HepG2 (cell line): ENCODE results near the gene N4BP2L1. TPM values are rescaled to one million over a fixed set of nuclear protein-coding genes. Genes with fewer than 3 reads are reported as not detected.

Source experiments
- ATAC-seq: fragments of 200-7000 bp; cut with Tn5 transposase; 3 replicates; pipeline ENCODE4 v1.9.1; 2020; ENCODE audit warnings: mild to moderate bottlenecking, moderate library complexity
- BruUV-seq: library from RNA; stranded (reverse); fragments of 400-500 nt; replicated peaks from 2 replicates; lab custom pipeline; 2021; lab: Mats Ljungman, UMichigan
- CTCF ChIA-PET: fragments of 300-600 bp; formaldehyde crosslinking; extraction: SDS; loops from one replicate; lab custom pipeline; 2021; ENCODE audit warnings: low total read pairs, inconsistent platforms, low intra/inter-chr PET ratio; lab: Yijun Ruan, JAX
- POLR2A ChIA-PET: fragments of 350-600 bp; sonication (Branson Sonifier 250); formaldehyde crosslinking; loops from one replicate; lab custom pipeline; 2020; ENCODE audit warnings: antibody characterized with exemption, inconsistent platforms; lab: Yijun Ruan, JAX
- DNase-seq: peaks from one replicate; pipeline ENCODE4 v3.0.0-alpha.2; 2015; ENCODE audit warnings: low spot score
- FAIRE-seq: peaks from 3 replicates; lab custom pipeline; 2011; peaks lifted over from hg19 to GRCh38; lab: Jason Lieb, UNC
- H2AFZ ChIP-seq: one replicate; pipeline ENCODE4 v1.6.1; 2011; ENCODE audit warnings: low read length, inconsistent platforms
- H3K27ac ChIP-seq: fragments of 300-600 bp; 3 replicates; pipeline ENCODE4 v1.8.0; 2011; ENCODE audit warnings: mixed run types, mild to moderate bottlenecking, mixed read lengths, low read length, inconsistent platforms; ENCODE audit not compliant: insufficient read depth; ENCODE audit errors: extremely low read length
- H3K27me3 ChIP-seq, 2 experiments: fragments of 200-600 bp in 1 of 2; 2 replicates in 1 of 2; 3 replicates in 1 of 2; pipeline versions ENCODE4 v1.6.0 to v1.8.0; 2011; ENCODE audit warnings: low read length in 2 of 2, mild to moderate bottlenecking in 2 of 2, moderate library complexity in 2 of 2, inconsistent platforms in 1 of 2; ENCODE audit not compliant: insufficient read depth in 2 of 2, control insufficient read depth in 1 of 2
- H3K36me3 ChIP-seq, 2 experiments: fragments of 200-600 bp in 1 of 2; replicated peaks in 1 of 2; 2 replicates in 1 of 2; 3 replicates in 1 of 2; pipeline versions ENCODE4 v1.5.1 to v1.8.0; 2011; ENCODE audit warnings: low read length in 2 of 2, inconsistent platforms in 1 of 2; ENCODE audit not compliant: insufficient read depth in 2 of 2, control insufficient read depth in 1 of 2
- H3K4me1 ChIP-seq: 2 replicates; pipeline ENCODE4 v1.5.1; 2012; ENCODE audit warnings: low read length, inconsistent platforms; ENCODE audit not compliant: insufficient read depth
- H3K4me2 ChIP-seq: 2 replicates; pipeline ENCODE4 v1.6.0; 2011; ENCODE audit warnings: low read depth, low read length, inconsistent platforms
- H3K4me3 ChIP-seq, 3 experiments: fragments of 200-600 bp in 1 of 3; sonication (generic), shearing (Covaris generic) in 1 of 3; replicated peaks in 1 of 3; 2 replicates each; pipeline ENCODE4 v1.5.1; 2011 to 2016; ENCODE audit warnings: low read length in 3 of 3, inconsistent platforms in 2 of 3, low read depth in 2 of 3, mild to moderate bottlenecking in 2 of 3, control low read depth in 1 of 3, mixed read lengths in 1 of 3; ENCODE audit not compliant: insufficient read depth in 1 of 3
- H3K79me2 ChIP-seq: one replicate; pipeline ENCODE4 v1.6.1; 2011; ENCODE audit warnings: low read length, inconsistent platforms; ENCODE audit not compliant: insufficient read depth
- H3K9ac ChIP-seq: 2 replicates; pipeline ENCODE4 v1.6.0; 2011; ENCODE audit warnings: mild to moderate bottlenecking, low read depth, low read length, inconsistent platforms; ENCODE audit not compliant: insufficient read depth
- H3K9me3 ChIP-seq: 2 replicates; pipeline ENCODE4 v1.5.1; 2012; ENCODE audit warnings: mild to moderate bottlenecking, low read length
- H4K20me1 ChIP-seq: 2 replicates; pipeline ENCODE4 v1.6.0; 2011; ENCODE audit warnings: inconsistent platforms, mild to moderate bottlenecking, low read length, moderate library complexity; ENCODE audit not compliant: insufficient read depth
- CCAR2 ChIP-seq: fragments of 200-400 bp; formaldehyde crosslinking; optimal IDR thresholded peaks from 2 replicates; pipeline ENCODE3; 2018; ENCODE audit warnings: low read depth, mild to moderate bottlenecking, low read length, moderate library complexity
- CENPT ChIP-seq: sonication (generic); formaldehyde crosslinking; IDR thresholded peaks from 2 replicates; pipeline ENCODE4 v1.8.0; 2022; ENCODE audit warnings: low read depth, mild to moderate bottlenecking, moderate library complexity, missing genetic modification reagents
- ETV6 ChIP-seq: sonication (generic); formaldehyde crosslinking; conservative IDR thresholded peaks from 2 replicates; pipeline ENCODE4 v1.4.0; 2020; ENCODE audit warnings: missing genetic modification reagents
- MAFG ChIP-seq: sonication (generic); formaldehyde crosslinking; IDR thresholded peaks from 2 replicates; pipeline ENCODE4 v1.5.1; 2020; ENCODE audit warnings: mild to moderate bottlenecking, missing genetic modification reagents
- MLXIP ChIP-seq: sonication (generic); formaldehyde crosslinking; IDR thresholded peaks from 2 replicates; pipeline ENCODE4 v1.9.0; 2021; ENCODE audit warnings: missing genetic modification reagents, borderline replicate concordance
- NFKBIZ ChIP-seq: IDR thresholded peaks from 2 replicates; pipeline ENCODE4 v1.6.1; 2018; ENCODE audit warnings: missing genetic modification reagents, missing compliant biosample characterization
- PAXIP1 ChIP-seq: sonication (generic); formaldehyde crosslinking; conservative IDR thresholded peaks from 2 replicates; pipeline ENCODE4 v1.4.0; 2020; ENCODE audit warnings: mild to moderate bottlenecking, missing genetic modification reagents, moderate library complexity
- POGZ ChIP-seq: sonication (generic); formaldehyde crosslinking; IDR thresholded peaks from 2 replicates; pipeline ENCODE4 v1.4.0; 2020; ENCODE audit warnings: mild to moderate bottlenecking, missing genetic modification reagents
- PREB ChIP-seq: sonication (generic); formaldehyde crosslinking; IDR thresholded peaks from 2 replicates; pipeline ENCODE4 v1.4.0; 2020; ENCODE audit warnings: missing genetic modification reagents
- SATB2 ChIP-seq: sonication (generic); formaldehyde crosslinking; IDR thresholded peaks from 2 replicates; pipeline ENCODE4 v1.5.0; 2020; ENCODE audit warnings: missing genetic modification reagents
- SRY ChIP-seq: sonication (generic); formaldehyde crosslinking; IDR thresholded peaks from 2 replicates; pipeline ENCODE4 v1.8.0; 2022; ENCODE audit warnings: mild to moderate bottlenecking, missing genetic modification reagents
- ZBTB2 ChIP-seq: sonication (generic); formaldehyde crosslinking; IDR thresholded peaks from 2 replicates; pipeline ENCODE4 v1.8.0; 2022; ENCODE audit warnings: low read depth, missing genetic modification reagents
- ZNF121 ChIP-seq: sonication (generic); formaldehyde crosslinking; IDR thresholded peaks from 2 replicates; pipeline ENCODE4 v1.5.0; 2020; ENCODE audit warnings: mild to moderate bottlenecking, missing genetic modification reagents
- ZNF431 ChIP-seq: sonication (generic); formaldehyde crosslinking; IDR thresholded peaks from 2 replicates; pipeline ENCODE4 v1.9.0; 2022; ENCODE audit warnings: missing genetic modification reagents, low read depth, mild to moderate bottlenecking, borderline replicate concordance
- ZNF777 ChIP-seq: sonication (generic); formaldehyde crosslinking; IDR thresholded peaks from 2 replicates; pipeline ENCODE4 v1.4.0; 2020; ENCODE audit warnings: missing genetic modification reagents
- ZNF790 ChIP-seq: sonication (generic); formaldehyde crosslinking; IDR thresholded peaks from 2 replicates; pipeline ENCODE4 v1.8.0; 2022; ENCODE audit warnings: missing genetic modification reagents, mild to moderate bottlenecking, borderline replicate concordance
- WGBS: methylation state at CpG from one replicate; pipeline ENCODE4 v1.1.6; 2017; ENCODE audit warnings: low lambda C conversion rate; 5-methylcytosine and 5-hydroxymethylcytosine counted together
- in situ Hi-C: cut with HindIII; loops from 2 replicates; pipeline ENCODE4 v1.10.0; 2017; ENCODE audit warnings: low pct_unique_long_range_greater_than_20kb; ENCODE audit not compliant: extremely low pct_ligation_motif_present
- intact Hi-C: fragments of 100-400 bp; cut with micrococcal nuclease; formaldehyde crosslinking; loops from one replicate; pipeline ENCODE4 v1.10.0; 2022; ENCODE audit not compliant: unreplicated experiment
- polyA plus RNA-seq, 8 experiments: library from polyadenylated mRNA; depleted of rRNA in 3 of 8; stranded (reverse) in 7 of 8; unstranded in 1 of 8; fragments of >200 nt; fragmentation: Illumina TruSeq in 4 of 8; extraction: Trizol in 4 of 8; gene quantifications; 2 replicates each; pipeline versions ENCODE4 v1.2.1 to v1.2.3, GENCODE V29; 2011 to 2016; ENCODE audit warnings: low read depth in 4 of 8, missing spikeins in 1 of 8, mixed read lengths in 1 of 8; ENCODE audit not compliant: insufficient read depth in 1 of 8
- total RNA-seq, 5 experiments: library from RNA; depleted of rRNA; stranded (reverse); fragments of >200 nt; fragmentation: Illumina TruSeq; extraction: Trizol; gene quantifications; 2 replicates each; pipeline ENCODE4 v1.2.3, GENCODE V29; 2016; ENCODE audit warnings: low read depth in 1 of 5

The N4BP2L1 gene
- total and polyA plus RNA-seq, 2 of the 13 experiments (the other 11 are each of a cell fraction or from before 2014, with no cell fraction given), result 13.2 to 34.5 TPM

GRCh38 chr13:32354040-32354439 lies 73.9 kb downstream of the N4BP2L1 start:
- no peak for DNase-seq
- no peaks in the 10 kb centered on the region for H3K9me3 ChIP-seq
- H3K9ac ChIP-seq, result no peak overlapping the region
- H4K20me1 ChIP-seq, result no peaks in the 10 kb centered on the region
- BruUV-seq, result no TSS peak
- H3K27ac ChIP-seq, result no peak overlapping the region
- H3K79me2 ChIP-seq, result no peaks in the 10 kb centered on the region
- POLR2A ChIA-PET, result no interaction called here
- WGBS, result 98% methylated on average over 1 of the region's 1 CpG
- H3K36me3 ChIP-seq, result peaks cover 1 to 45% of the 10 kb centered on the region in 2 experiments; a peak in 4 of 5 replicates
- CTCF ChIA-PET, result no interaction called here
- H3K4me1 ChIP-seq, result peaks cover 9% of the 10 kb centered on the region
- H3K4me3 ChIP-seq, result no peak overlapping the region
- no peak overlapping the region for H2AFZ ChIP-seq
- no peaks in the 10 kb centered on the region for H3K27me3 ChIP-seq
- FAIRE-seq, result no peak
- H3K4me2 ChIP-seq, result no peak overlapping the region
- in situ Hi-C loops, result no loop called here
- intact Hi-C loops, result no loop called here
- ATAC-seq, result no peak
- TF ChIP-seq ZNF777 (CRISPR knock-in tag) (no peak), PAXIP1 (CRISPR knock-in tag) (no peak), MLXIP (CRISPR knock-in tag) (no peak), PREB (CRISPR knock-in tag) (no peak), CENPT (CRISPR knock-in tag) (no peak), CCAR2 (no peak), ZNF431 (no peak), ETV6 (CRISPR knock-in tag) (no peak), SRY (CRISPR knock-in tag) (no peak), POGZ (CRISPR knock-in tag) (no peak), MAFG (CRISPR knock-in tag) (no peak), ZBTB2 (CRISPR knock-in tag) (no peak), ZNF790 (CRISPR knock-in tag) (no peak), NFKBIZ (CRISPR knock-in tag) (no peak), SATB2 (CRISPR knock-in tag) (no peak), ZNF121 (no peak)
